ENCODE results near the gene ATXN1.

The ATXN1 gene

DNA sequence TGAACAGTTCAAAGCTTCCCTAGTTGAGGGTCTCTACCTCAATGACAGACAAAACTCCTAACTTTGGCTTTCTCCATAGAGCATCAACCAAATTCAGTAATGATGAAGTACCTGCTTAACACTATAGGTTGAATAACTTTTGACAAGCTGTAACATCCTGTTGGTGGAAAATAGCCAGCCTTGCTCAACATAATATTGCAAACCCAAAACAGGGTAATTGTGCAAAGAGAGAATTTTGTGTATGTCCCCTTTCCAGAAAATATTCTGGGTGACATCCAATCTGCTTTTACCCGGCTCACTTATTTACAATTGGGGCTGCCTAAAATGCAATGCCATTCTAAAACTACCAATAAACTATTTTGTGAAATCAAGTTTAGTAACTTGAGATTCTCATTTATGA lies 72.8 kb downstream of the ATXN1 start:
- Histone ChIP-seq H3K36me3 (ENCODE audit: insufficient read depth, low read length) (no peaks in the 10 kb centered on the region), H3K27ac (ENCODE audit: low read depth, low read length) (no peak overlapping the region), H3K4me3 (ENCODE audit: low read depth in 1 of 2, low read length in 2 of 2) (no peak overlapping the region), H3K9ac (ENCODE audit: low read length) (no peak overlapping the region), H3K27me3 (ENCODE audit: control insufficient read depth in 1 of 2, insufficient read depth in 2 of 2, low read length in 2 of 2) (no peaks in the 10 kb centered on the region), H3K9me3 (ENCODE audit: low read length) (no peaks in the 10 kb centered on the region), H3K4me1 (ENCODE audit: insufficient read depth, low read length) (peaks cover 16% of the 10 kb centered on the region)

DNA sequence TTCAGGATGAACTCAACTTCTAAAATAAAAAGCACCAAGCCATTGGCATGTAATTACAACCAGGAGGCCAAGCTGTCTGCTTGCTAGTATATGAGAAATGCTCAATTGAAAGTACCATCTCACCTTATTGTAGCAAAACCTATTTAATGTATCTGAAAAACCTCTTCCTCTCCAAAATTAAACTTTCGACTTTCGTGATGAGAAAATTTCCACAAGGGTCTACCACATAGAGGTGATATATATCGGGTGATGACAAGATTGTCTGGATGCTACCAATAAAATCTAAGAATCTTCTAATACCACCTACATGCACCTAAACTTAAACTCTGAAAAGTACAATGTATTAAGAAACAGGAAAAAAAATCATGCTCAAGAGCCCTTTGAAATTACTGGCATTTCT lies 74.2 kb downstream of the ATXN1 start:
- H3K27me3 ChIP-seq (ENCODE audit: control insufficient read depth in 1 of 2, insufficient read depth in 2 of 2, low read length in 2 of 2): no peaks in the 10 kb centered on the region
- no peak overlapping the region for H3K4me3 ChIP-seq (ENCODE audit: low read depth in 1 of 2, low read length in 2 of 2)
- H3K9me3 ChIP-seq (ENCODE audit: low read length): no peaks in the 10 kb centered on the region
- H3K36me3 ChIP-seq (ENCODE audit: insufficient read depth, low read length): no peaks in the 10 kb centered on the region
- no peak overlapping the region for H3K27ac ChIP-seq (ENCODE audit: low read depth, low read length)
- no peak overlapping the region for H3K9ac ChIP-seq (ENCODE audit: low read length)
- H3K4me1 ChIP-seq (ENCODE audit: insufficient read depth, low read length): peaks cover 23% of the 10 kb centered on the region

DNA sequence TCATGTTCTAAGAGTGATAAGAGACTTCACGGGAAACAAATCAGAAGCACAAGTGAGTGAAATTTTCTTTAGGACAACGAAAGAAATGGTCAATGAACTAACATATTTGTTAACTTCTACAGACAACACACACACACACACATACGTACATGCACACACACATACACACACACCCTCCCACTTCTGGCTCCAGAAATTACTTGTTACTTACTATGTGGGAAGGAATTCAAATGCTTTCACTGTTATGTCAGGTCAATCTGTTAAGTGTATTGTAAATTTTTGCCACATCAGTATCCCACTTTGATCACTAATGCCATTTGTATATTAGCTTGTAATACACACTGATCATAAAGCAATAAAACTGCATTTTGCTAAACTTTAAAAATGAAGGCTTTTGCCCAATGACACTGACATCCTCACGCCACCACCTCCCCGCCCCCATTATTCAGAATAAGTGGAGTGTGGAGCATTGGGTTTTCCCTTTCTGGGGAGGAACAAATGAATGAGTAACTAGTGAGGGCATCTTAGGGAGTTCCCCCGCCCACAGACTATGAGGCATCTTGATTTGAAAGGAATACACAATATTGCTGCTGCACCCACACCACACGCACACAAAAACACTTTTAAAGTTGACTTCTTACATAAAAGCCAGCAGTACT lies 76.2 kb downstream of the ATXN1 start:
- Histone ChIP-seq H3K27ac (ENCODE audit: low read depth, low read length) (no peak overlapping the region), H3K36me3 (ENCODE audit: insufficient read depth, low read length) (no peaks in the 10 kb centered on the region), H3K9ac (ENCODE audit: low read length) (no peak overlapping the region), H3K4me3 (ENCODE audit: low read depth in 1 of 2, low read length in 2 of 2) (no peak overlapping the region), H3K27me3 (ENCODE audit: control insufficient read depth in 1 of 2, insufficient read depth in 2 of 2, low read length in 2 of 2) (no peaks in the 10 kb centered on the region), H3K4me1 (ENCODE audit: insufficient read depth, low read length) (peaks cover 29% of the 10 kb centered on the region), H3K9me3 (ENCODE audit: low read length) (no peaks in the 10 kb centered on the region)

DNA sequence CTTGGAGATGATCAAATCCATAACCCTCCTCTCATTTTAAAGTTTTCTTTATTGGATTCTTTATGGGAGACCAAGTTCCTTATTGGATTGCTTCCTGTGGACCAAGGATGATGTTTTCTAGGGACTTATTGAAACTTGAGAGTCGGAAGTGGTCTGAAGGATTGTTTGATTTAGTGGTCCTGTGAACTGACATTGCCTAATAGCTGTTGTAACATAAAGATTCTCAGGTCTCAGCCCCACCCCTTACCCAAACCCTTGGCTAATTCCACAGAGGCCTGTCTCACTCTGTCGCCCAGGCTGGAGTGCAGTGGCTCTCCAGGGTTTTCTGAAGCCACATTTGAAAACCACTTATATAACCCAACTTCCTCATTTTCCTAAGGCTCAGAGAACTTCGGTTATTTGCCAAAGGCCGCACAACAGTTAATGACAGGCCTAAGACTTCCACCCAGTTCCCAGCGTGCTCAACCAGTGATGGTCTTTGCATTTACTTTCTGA lies 77.0 kb downstream of the ATXN1 start:
- Histone ChIP-seq H3K27ac (ENCODE audit: low read depth, low read length) (no peak overlapping the region), H3K4me1 (ENCODE audit: insufficient read depth, low read length) (peaks cover 29% of the 10 kb centered on the region), H3K9me3 (ENCODE audit: low read length) (no peaks in the 10 kb centered on the region), H3K9ac (ENCODE audit: low read length) (no peak overlapping the region), H3K36me3 (ENCODE audit: insufficient read depth, low read length) (no peaks in the 10 kb centered on the region), H3K27me3 (ENCODE audit: control insufficient read depth in 1 of 2, insufficient read depth in 2 of 2, low read length in 2 of 2) (no peaks in the 10 kb centered on the region), H3K4me3 (ENCODE audit: low read depth in 1 of 2, low read length in 2 of 2) (no peak overlapping the region)

DNA sequence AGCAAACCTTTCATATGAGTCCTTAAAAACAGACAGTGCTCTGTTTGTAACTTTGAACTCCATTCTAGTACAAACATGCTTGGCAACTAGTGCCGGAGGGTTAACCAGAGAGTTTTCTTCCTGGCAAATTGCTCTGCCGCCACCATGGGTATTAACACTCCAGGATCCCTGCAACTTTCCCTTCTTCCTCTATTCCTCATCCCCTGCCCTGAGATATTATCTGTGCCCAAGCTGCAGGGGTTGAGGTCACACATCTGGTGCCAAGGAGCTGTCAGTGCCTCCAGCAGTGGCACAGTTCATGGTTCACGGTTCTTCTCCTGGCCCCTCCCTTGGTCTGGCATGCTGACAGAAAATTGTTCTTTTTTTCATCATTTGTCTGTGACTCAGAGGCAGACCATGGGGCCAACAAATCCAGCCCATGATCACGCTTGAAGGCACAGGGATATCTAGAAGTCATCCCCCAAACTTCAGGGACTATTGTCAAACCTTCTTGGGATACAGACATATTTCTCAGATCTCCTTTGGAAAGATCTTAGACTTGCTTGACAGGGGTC lies 77.5 kb downstream of the ATXN1 start:
- Histone ChIP-seq H3K4me1 (ENCODE audit: insufficient read depth, low read length) (peaks cover 29% of the 10 kb centered on the region), H3K9me3 (ENCODE audit: low read length) (no peaks in the 10 kb centered on the region), H3K9ac (ENCODE audit: low read length) (no peak overlapping the region), H3K36me3 (ENCODE audit: insufficient read depth, low read length) (no peaks in the 10 kb centered on the region), H3K4me3 (ENCODE audit: low read depth in 1 of 2, low read length in 2 of 2) (no peak overlapping the region), H3K27me3 (ENCODE audit: control insufficient read depth in 1 of 2, insufficient read depth in 2 of 2, low read length in 2 of 2) (no peaks in the 10 kb centered on the region), H3K27ac (ENCODE audit: low read depth, low read length) (peak overlapping the region; percentile 24)

DNA sequence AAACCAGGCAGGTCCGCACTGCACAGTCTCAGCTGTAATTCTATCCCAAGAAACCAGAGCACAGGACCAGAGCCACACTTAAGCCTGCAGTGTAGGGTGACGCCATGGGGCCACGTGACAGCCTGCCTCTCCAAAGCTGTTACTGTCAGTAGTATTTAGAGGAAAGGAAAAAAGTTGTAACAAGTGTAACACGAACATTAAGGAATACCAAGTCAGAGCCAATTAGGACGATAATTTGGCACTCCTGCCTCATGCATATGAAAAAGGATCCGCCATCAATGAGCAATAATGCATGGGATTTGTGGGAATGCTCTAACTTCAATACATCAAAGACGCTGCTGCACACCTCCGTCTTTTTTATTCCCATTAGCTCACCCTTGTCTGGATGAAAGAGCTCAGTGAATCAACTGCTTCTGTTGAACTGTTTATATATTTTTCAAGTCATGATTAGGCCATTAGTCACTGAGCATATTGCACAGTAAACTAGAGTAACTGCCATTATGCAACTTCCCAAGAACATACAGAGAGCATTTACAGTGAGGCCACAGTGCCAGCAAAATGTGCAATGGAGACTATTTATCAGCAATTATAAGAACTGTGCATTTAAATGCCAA lies 79.9 kb downstream of the ATXN1 start:
- Histone ChIP-seq H3K27ac (ENCODE audit: low read depth, low read length) (no peak overlapping the region), H3K4me1 (ENCODE audit: insufficient read depth, low read length) (peaks cover 36% of the 10 kb centered on the region), H3K9ac (ENCODE audit: low read length) (no peak overlapping the region), H3K36me3 (ENCODE audit: insufficient read depth, low read length) (no peaks in the 10 kb centered on the region), H3K27me3 (ENCODE audit: control insufficient read depth in 1 of 2, insufficient read depth in 2 of 2, low read length in 2 of 2) (no peaks in the 10 kb centered on the region), H3K9me3 (ENCODE audit: low read length) (no peaks in the 10 kb centered on the region), H3K4me3 (ENCODE audit: low read depth in 1 of 2, low read length in 2 of 2) (no peak overlapping the region)

DNA sequence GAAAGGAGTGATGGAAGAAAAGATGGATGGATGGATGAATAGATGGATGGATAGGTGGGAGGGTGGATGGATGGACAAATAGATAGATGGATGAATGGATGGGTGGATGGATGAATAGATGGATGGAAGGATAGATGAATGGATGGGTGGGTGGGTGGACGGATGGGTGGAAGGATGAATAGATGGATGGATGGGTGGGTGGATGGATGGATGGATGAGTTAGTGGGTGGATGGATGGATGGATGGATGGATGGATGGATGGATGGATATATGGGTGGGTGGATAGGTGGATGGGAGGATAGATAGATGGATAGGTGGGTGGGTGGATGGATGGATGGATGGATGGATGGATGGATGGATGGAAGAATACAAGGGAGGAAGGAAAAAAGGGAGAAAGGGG lies 82.2 kb downstream of the ATXN1 start:
- Histone ChIP-seq H3K4me3 (ENCODE audit: low read depth in 1 of 2, low read length in 2 of 2) (no peak overlapping the region), H3K9ac (ENCODE audit: low read length) (no peak overlapping the region), H3K9me3 (ENCODE audit: low read length) (no peaks in the 10 kb centered on the region), H3K36me3 (ENCODE audit: insufficient read depth, low read length) (no peaks in the 10 kb centered on the region), H3K27ac (ENCODE audit: low read depth, low read length) (no peak overlapping the region), H3K27me3 (ENCODE audit: control insufficient read depth in 1 of 2, insufficient read depth in 2 of 2, low read length in 2 of 2) (no peaks in the 10 kb centered on the region), H3K4me1 (ENCODE audit: insufficient read depth, low read length) (peaks cover 48% of the 10 kb centered on the region)

DNA sequence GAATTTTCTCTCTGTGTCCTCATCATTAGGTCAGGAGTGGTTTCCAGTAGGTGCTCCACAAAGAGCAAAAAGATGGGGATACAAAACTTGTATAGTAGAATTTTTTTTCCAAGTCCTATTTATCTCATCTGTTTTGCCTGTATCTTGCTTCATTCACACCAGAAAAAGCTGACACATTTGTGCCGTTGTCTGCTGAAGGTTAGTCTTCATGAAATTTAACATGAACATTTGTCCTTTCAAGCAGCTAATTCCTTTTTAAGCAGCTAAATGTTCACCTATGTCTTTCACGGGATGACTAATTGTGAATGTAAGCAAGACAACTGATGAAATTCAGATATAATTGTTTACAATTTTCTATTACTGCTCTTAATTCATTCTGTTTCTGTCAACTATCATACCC lies 83.8 kb downstream of the ATXN1 start:
- H3K9ac ChIP-seq (ENCODE audit: low read length): no peak overlapping the region
- no peak overlapping the region for H3K27ac ChIP-seq (ENCODE audit: low read depth, low read length)
- no peaks in the 10 kb centered on the region for H3K27me3 ChIP-seq (ENCODE audit: control insufficient read depth in 1 of 2, insufficient read depth in 2 of 2, low read length in 2 of 2)
- peaks cover 47% of the 10 kb centered on the region for H3K4me1 ChIP-seq (ENCODE audit: insufficient read depth, low read length)
- no peak overlapping the region for H3K4me3 ChIP-seq (ENCODE audit: low read depth in 1 of 2, low read length in 2 of 2)
- H3K9me3 ChIP-seq (ENCODE audit: low read length): no peaks in the 10 kb centered on the region
- H3K36me3 ChIP-seq (ENCODE audit: insufficient read depth, low read length): no peaks in the 10 kb centered on the region

DNA sequence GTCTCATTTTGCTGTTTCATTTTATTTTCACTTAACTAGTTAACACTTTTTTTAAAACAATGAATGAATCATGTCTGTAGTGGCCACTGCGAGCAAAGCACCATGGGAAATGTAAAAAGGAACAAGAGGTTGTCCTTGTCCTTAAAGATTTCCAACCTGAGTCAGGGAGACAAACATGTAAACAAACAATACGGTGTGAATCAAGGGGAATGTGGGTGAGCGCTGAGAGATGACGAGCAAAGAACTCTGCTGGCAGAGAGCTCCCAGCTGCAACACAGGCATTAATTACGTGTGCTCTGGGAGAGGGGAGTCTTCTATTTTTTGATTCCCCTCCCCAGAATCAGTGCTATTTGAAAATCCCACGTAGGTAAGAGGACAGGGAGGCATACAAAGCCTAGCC lies 84.3 kb downstream of the ATXN1 start:
- Histone ChIP-seq H3K4me1 (ENCODE audit: insufficient read depth, low read length) (peaks cover 52% of the 10 kb centered on the region), H3K27me3 (ENCODE audit: control insufficient read depth in 1 of 2, insufficient read depth in 2 of 2, low read length in 2 of 2) (no peaks in the 10 kb centered on the region), H3K4me3 (ENCODE audit: low read depth in 1 of 2, low read length in 2 of 2) (no peak overlapping the region), H3K9me3 (ENCODE audit: low read length) (no peaks in the 10 kb centered on the region), H3K9ac (ENCODE audit: low read length) (no peak overlapping the region), H3K27ac (ENCODE audit: low read depth, low read length) (no peak overlapping the region), H3K36me3 (ENCODE audit: insufficient read depth, low read length) (no peaks in the 10 kb centered on the region)

DNA sequence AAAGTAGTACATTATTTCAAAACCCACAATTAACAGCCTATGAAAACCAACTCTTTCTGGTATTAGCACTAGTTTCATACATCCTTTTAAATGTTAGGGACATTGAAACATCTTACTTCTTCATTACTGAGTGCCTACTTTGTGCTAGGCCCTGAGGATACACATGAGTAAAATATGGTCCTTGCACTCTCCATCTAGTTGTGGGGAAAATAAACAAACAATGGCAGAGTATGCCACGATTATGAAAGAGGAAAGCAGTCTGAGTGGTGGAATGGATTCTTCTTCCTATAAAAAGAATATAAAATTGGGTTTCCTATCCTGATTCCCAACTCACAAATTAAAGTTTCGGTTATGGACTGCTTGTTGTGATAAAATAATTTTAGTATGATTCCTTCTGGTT lies 84.9 kb downstream of the ATXN1 start:
- Histone ChIP-seq H3K27ac (ENCODE audit: low read depth, low read length) (no peak overlapping the region), H3K9ac (ENCODE audit: low read length) (no peak overlapping the region), H3K36me3 (ENCODE audit: insufficient read depth, low read length) (no peaks in the 10 kb centered on the region), H3K4me3 (ENCODE audit: low read depth in 1 of 2, low read length in 2 of 2) (no peak overlapping the region), H3K4me1 (ENCODE audit: insufficient read depth, low read length) (peaks cover 54% of the 10 kb centered on the region), H3K27me3 (ENCODE audit: control insufficient read depth in 1 of 2, insufficient read depth in 2 of 2, low read length in 2 of 2) (no peaks in the 10 kb centered on the region), H3K9me3 (ENCODE audit: low read length) (no peaks in the 10 kb centered on the region)

DNA sequence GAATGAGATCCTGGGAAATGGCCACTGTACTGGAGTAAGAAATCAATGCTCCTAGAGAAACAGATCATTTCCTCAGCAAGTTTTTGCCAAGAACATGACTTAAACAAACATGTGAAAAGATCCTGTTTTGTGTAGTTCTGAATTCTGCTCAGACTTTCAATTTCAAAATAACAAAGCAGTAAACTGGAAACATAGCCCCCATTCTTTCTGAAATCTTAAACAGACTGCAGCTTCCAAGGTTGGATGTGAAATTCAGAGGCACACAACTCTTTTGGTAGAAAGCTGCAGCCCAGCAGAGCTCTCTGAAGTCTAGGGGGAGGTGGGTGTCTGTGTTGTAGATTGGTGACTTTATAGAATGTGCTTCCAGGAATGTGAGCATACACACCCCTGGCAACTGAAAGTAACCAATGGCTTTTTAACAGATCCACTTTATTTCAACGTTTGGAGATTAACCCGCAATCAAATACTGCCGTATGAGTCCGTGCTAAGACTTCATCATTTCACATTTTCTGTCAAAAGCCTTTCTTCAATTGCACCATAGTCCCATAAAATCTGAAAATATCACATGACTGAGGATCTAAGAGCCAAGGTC lies 86.4 kb downstream of the ATXN1 start:
- no peaks in the 10 kb centered on the region for H3K27me3 ChIP-seq (ENCODE audit: control insufficient read depth in 1 of 2, insufficient read depth in 2 of 2, low read length in 2 of 2)
- H3K36me3 ChIP-seq (ENCODE audit: insufficient read depth, low read length): no peaks in the 10 kb centered on the region
- H3K27ac ChIP-seq (ENCODE audit: low read depth, low read length): no peak overlapping the region
- H3K4me1 ChIP-seq (ENCODE audit: insufficient read depth, low read length): peaks cover 67% of the 10 kb centered on the region
- no peak overlapping the region for H3K4me3 ChIP-seq (ENCODE audit: low read depth in 1 of 2, low read length in 2 of 2)
- no peak overlapping the region for H3K9ac ChIP-seq (ENCODE audit: low read length)
- H3K9me3 ChIP-seq (ENCODE audit: low read length): no peaks in the 10 kb centered on the region
